AG09319 (cell line): ENCODE measurements around the gene ANKRD17.
"Not testable (repeated sequence)": the region's sequence is repeated elsewhere in the genome, so short reads cannot be mapped to it uniquely, and the experiment has no call there.

ENCODE experiments used
- DNase-seq: peaks from one replicate; pipeline ENCODE4 v3.0.0-alpha.2; 2010; ENCODE audit warnings: low read depth; ENCODE audit errors: extremely low read depth
- TF ChIP-seq, protein P1 (sequence below): IDR thresholded peaks from 2 replicates; pipeline ENCODE4 v1.5.1; 2011; ENCODE audit warnings: low read depth, mild to moderate bottlenecking, inconsistent platforms, low read length, moderate library complexity

The ANKRD17 gene

DNA sequence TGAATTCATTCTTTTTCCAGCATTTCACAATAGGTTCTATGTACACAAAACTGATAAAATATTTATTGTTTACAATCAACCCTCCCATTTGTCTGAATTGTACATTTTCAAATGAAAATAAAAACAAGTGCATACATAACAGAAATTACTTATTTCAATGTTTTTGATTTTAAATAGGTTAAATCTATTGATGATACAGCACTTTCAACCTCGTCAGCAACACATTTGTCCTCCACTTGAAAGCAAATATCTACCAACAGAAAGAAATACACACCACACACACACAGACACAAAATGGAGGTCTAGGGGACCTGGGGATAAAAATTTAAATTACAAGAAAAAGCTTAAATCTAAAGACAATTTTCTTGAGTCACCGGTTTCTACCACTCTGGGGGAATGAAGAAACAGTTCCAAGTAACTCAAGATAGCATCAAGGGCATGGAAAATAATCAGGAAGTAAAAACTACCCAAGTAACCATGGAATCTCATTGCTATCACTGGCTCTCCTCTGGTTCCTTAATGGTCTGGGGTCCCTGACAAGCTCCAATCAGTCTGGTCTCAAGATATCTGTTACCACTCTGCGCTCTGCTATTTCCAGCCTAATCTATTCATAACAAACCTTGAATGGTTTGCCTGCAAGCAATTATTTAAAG is 27.6 kb downstream of the ANKRD17 start:
- TF ChIP-seq, protein P1, sequence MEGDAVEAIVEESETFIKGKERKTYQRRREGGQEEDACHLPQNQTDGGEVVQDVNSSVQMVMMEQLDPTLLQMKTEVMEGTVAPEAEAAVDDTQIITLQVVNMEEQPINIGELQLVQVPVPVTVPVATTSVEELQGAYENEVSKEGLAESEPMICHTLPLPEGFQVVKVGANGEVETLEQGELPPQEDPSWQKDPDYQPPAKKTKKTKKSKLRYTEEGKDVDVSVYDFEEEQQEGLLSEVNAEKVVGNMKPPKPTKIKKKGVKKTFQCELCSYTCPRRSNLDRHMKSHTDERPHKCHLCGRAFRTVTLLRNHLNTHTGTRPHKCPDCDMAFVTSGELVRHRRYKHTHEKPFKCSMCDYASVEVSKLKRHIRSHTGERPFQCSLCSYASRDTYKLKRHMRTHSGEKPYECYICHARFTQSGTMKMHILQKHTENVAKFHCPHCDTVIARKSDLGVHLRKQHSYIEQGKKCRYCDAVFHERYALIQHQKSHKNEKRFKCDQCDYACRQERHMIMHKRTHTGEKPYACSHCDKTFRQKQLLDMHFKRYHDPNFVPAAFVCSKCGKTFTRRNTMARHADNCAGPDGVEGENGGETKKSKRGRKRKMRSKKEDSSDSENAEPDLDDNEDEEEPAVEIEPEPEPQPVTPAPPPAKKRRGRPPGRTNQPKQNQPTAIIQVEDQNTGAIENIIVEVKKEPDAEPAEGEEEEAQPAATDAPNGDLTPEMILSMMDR = no peak
- DNase-seq = no peak

DNA sequence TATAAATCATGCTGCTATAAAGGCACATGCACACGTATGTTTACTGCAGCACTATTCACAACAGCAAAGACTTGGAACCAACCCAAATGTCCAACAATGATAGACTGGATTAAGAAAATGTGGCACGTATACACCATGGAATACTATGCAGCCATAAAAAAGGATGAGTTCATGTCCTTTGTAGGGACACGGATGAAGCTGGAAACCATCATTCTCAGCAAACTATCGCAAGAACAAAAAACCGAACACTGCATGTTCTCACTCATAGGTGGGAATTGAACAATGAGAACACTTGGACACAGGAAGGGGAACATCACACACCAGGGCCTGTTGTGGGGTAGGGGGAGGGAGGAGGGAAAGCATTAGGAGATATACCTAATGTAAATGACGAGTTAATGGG is 29.8 kb downstream of the ANKRD17 start:
- not testable (repeated sequence) for DNase-seq

DNA sequence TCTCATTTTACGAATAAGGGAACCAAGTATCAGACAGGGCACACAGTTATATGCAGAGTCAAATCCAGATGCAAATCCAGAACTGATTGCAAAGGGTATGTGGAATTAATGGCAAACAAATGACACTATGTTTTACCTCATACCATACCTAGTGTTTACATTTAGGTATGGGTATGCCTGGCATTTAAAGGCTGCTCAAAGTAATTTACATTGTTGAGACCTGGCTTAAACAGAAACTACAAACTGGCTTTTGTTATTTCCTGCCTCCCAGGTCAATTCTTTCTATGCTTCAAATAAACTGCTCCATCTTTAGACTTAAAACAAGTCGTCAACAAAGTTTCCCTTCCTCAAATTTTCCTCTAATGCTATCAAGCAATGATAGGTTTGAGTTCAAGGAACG is 33.7 kb downstream of the ANKRD17 start:
- DNase-seq = no peak
- TF ChIP-seq, protein P1 = no peak

DNA sequence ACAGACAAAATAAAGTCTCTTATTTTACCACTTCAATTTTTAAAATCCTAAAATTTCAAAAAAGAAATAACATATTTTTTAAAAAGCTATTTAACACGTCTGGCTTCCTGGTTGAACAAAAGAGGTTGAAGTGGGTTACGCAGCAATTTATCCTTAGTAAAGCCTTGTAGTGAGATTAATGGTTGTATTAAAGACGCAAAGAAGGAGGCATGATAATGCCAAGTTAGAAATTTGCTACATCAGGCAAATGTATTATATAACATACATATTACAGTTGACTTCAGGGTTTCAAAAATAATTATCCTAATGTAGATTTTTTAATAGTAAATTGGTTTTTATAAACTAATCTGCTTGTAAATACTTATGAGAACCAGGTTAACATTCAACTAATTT is 35.3 kb downstream of the ANKRD17 start:
- no peak for DNase-seq
- TF ChIP-seq, protein P1 = no peak

DNA sequence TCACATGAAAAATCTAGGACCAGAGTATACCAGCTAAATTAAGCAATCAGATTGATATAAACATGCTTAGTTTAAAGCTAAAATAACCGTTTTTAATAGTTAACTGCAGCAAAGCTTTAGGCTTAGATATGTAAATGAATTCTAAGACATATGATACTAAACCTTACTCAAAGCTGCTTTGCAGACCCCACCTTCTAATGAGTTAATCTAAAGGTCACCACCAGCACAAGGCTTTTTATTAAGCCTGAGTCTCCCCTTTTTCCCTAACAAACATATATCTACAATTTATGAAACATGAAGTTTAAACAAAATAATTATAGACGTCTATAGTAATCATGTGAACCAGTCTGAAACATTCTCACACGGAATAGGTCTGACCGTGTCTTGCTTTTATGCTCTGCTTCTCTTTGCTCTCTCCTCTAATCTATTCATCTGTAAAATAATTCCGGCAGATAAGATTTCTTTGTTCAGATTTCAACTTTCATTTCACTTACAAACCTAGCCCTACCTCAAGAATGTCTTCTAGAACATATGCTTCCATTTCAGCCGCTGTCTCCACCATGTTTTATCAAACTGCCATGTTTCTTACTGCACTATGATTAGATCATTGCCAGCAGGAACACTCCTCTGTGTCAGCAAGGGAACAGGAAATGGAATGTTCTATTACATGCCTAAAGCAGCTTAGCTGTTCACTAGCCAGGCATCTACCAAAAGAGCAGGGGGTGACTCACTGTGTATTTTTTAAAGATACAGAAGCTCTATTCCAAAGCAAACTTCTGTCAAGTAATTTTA is 35.9 kb downstream of the ANKRD17 start:
- TF ChIP-seq, protein P1 = no peak
- peak; percentile 84 for DNase-seq

DNA sequence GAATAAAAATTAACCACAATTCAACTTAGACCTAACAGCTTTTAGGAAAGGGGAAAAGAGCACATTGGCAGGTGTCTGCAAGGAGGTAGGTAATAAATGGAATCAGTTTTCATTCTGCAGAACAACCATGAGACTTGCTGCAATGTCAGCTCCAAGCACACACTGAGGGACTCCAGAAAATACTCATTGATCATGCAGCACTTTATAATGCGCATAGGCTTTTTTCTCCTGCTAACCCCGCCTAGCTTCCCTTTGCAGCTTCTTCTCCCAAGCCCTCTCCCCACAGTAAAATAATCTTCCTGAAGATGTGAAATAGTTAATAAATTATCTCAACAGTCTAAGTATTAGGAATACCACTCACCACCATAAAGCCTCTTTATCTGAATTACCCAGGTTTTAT is 36.9 kb downstream of the ANKRD17 start:
- TF ChIP-seq, protein P1 = no peak
- DNase-seq = no peak

DNA sequence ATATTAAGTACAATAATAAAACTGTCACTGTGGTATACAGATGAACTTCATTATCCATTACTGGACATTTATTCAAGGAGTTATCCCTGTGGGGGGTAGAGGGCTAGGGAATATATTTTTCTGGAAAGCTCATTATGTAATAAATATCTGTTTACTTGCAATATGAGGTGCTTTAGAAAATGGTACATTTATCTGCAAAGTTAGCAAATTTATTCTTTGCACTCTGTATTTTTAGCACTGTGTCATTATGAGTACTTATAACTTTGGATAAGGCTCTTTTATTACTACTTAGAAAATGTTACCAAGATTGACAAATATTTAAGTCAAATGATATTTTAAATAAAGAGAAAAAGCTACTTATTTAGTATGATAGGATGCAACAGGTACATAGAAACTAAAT is 37.8 kb downstream of the ANKRD17 start:
- DNase-seq = no peak
- TF ChIP-seq, protein P1 = no peak
